ENCODE measurements around the gene SAP30BP.

Gene SAP30BP

GRCh38 chr17:75706042-75706728 lies 39.0 kb downstream of the SAP30BP start:
- no peak for TF ChIP-seq SIN3A (IDR thresholded peaks at IDR 0.05; ENCODE audit: borderline replicate concordance, insufficient read depth, low read length)
- no peak for TF ChIP-seq POLR2AphosphoS5 (IDR thresholded peaks at IDR 0.05; ENCODE audit: low read depth, low read length)
- TF ChIP-seq REST (IDR thresholded peaks at IDR 0.05; ENCODE audit: insufficient read depth in 1 of 2, low read depth in 2 of 2, low read length in 2 of 2) = no peak
- no peak for TF ChIP-seq TAF1 (IDR thresholded peaks at IDR 0.05; ENCODE audit: borderline replicate concordance, insufficient read depth, low read length)
- no peak for TF ChIP-seq FOXP2 (optimal IDR thresholded peaks at IDR 0.05; ENCODE audit: borderline replicate concordance, extremely low read depth, extremely low read length, insufficient read depth)

- TF ChIP-seq POLR2AphosphoS5 (IDR thresholded peaks at IDR 0.05; ENCODE audit: low read depth, low read length) (no peak), TAF1 (IDR thresholded peaks at IDR 0.05; ENCODE audit: borderline replicate concordance, insufficient read depth, low read length) (no peak), SIN3A (IDR thresholded peaks at IDR 0.05; ENCODE audit: borderline replicate concordance, insufficient read depth, low read length) (no peak), REST (IDR thresholded peaks at IDR 0.05; ENCODE audit: insufficient read depth in 1 of 2, low read depth in 2 of 2, low read length in 2 of 2) (no peak)
These were observed 40.0 kb downstream of the SAP30BP start for GRCh38 chr17:75707079-75707571.

- TF ChIP-seq FOXP2 (optimal IDR thresholded peaks at IDR 0.05; ENCODE audit: borderline replicate concordance, extremely low read depth, extremely low read length, insufficient read depth) (no peak), SIN3A (IDR thresholded peaks at IDR 0.05; ENCODE audit: borderline replicate concordance, insufficient read depth, low read length) (no peak), POLR2AphosphoS5 (IDR thresholded peaks at IDR 0.05; ENCODE audit: low read depth, low read length) (no peak), TAF1 (IDR thresholded peaks at IDR 0.05; ENCODE audit: borderline replicate concordance, insufficient read depth, low read length) (no peak), REST (IDR thresholded peaks at IDR 0.05; ENCODE audit: insufficient read depth in 1 of 2, low read depth in 2 of 2, low read length in 2 of 2) (no peak)
These were observed 45.3 kb downstream of the SAP30BP start for GRCh38 chr17:75712446-75712845.

GRCh38 chr17:75719732-75720131 lies 52.6 kb downstream of the SAP30BP start:
- TF ChIP-seq SIN3A (IDR thresholded peaks at IDR 0.05; ENCODE audit: borderline replicate concordance, insufficient read depth, low read length) (no peak), TAF1 (IDR thresholded peaks at IDR 0.05; ENCODE audit: borderline replicate concordance, insufficient read depth, low read length) (no peak), POLR2AphosphoS5 (IDR thresholded peaks at IDR 0.05; ENCODE audit: low read depth, low read length) (no peak), FOXP2 (optimal IDR thresholded peaks at IDR 0.05; ENCODE audit: borderline replicate concordance, extremely low read depth, extremely low read length, insufficient read depth) (no peak), REST (IDR thresholded peaks at IDR 0.05; ENCODE audit: insufficient read depth in 1 of 2, low read depth in 2 of 2, low read length in 2 of 2) (no peak)

All from PFSK-1 (cell line).